Activated T-helper 2 cell treated with anti-CD3 and anti-CD28 coated beads, Interferon-gamma antibody, Interleukin-2, Interleukin-4, amounts not matched to agents 10 μg/mL and 5 μg/mL and 100 μg/mL, durations not matched to agents 14 hours and 24 hours and 36 hours (primary cell): ENCODE results near the gene LGR4. TPM values are rescaled to one million over a fixed set of nuclear protein-coding genes. Genes with fewer than 3 reads are reported as not detected.

ENCODE experiments used
- DNase-seq: peaks from one replicate; pipeline ENCODE4 v3.0.0; 2021; ENCODE audit warnings: low spot score
- H3K27ac Mint-ChIP-seq: one replicate; pipeline ENCODE4 v1.8.0; 2021; ENCODE audit warnings: mixed read lengths
- H3K27me3 Mint-ChIP-seq: one replicate; pipeline ENCODE4 v1.8.0; 2021; ENCODE audit warnings: low read depth, mixed read lengths
- H3K36me3 Mint-ChIP-seq: one replicate; pipeline ENCODE4 v1.8.0; 2021; ENCODE audit warnings: low read depth, mixed read lengths
- H3K4me1 Mint-ChIP-seq: one replicate; pipeline ENCODE4 v1.8.0; 2021; ENCODE audit warnings: low read depth, mixed read lengths
- H3K4me3 Mint-ChIP-seq: one replicate; pipeline ENCODE4 v1.8.0; 2021; ENCODE audit warnings: low read depth, mild to moderate bottlenecking, moderate library complexity, mixed read lengths
- H3K9me3 Mint-ChIP-seq: one replicate; pipeline ENCODE4 v1.8.0; 2021; ENCODE audit warnings: mixed read lengths
- intact Hi-C: fragments of 100-400 bp; cut with micrococcal nuclease; formaldehyde crosslinking; loops from one replicate; pipeline ENCODE4 v1.15.1; 2023
- total RNA-seq: library from RNA; stranded (reverse); gene quantifications from 2 replicates; pipeline ENCODE4 v1.2.3, GENCODE V29; 2022

LGR4 gene
- total RNA-seq, 1 donor from 2014 or later = 0.05 TPM

- Mint-ChIP-seq H3K4me1 (peaks cover 33% of the 10 kb centered on the region), H3K4me3 (peak overlapping the region; percentile 99), H3K36me3 (peaks cover 14% of the 10 kb centered on the region), H3K27ac (peak overlapping the region; percentile 99), H3K9me3 (no peaks in the 10 kb centered on the region), H3K27me3 (no peaks in the 10 kb centered on the region)
- intact Hi-C loops = loop anchor here (1.0 kb wide), 4 partner anchors 8 to 603 kb away; partner anchors contain the start of genes CCDC34, KIF18A and METTL15
- DNase-seq = no peak
Measured at GRCh38 chr11:27505781-27506180, 33.2 kb upstream of the LGR4 start.

GRCh38 chr11:27504205-27504604, 31.6 kb upstream of the LGR4 start:
- Mint-ChIP-seq H3K4me3 (no peak overlapping the region), H3K9me3 (no peaks in the 10 kb centered on the region), H3K27me3 (no peaks in the 10 kb centered on the region), H3K27ac (no peak overlapping the region), H3K4me1 (peaks cover 34% of the 10 kb centered on the region), H3K36me3 (peaks cover 27% of the 10 kb centered on the region)
- intact Hi-C loops = no loop called here
- DNase-seq = no peak

- peaks cover 22% of the 10 kb centered on the region for H3K4me1 Mint-ChIP-seq
- no peak for DNase-seq
- no peaks in the 10 kb centered on the region for H3K9me3 Mint-ChIP-seq
- no peak overlapping the region for H3K4me3 Mint-ChIP-seq
- H3K36me3 Mint-ChIP-seq = peaks cover 33% of the 10 kb centered on the region
- H3K27me3 Mint-ChIP-seq = no peaks in the 10 kb centered on the region
- no peak overlapping the region for H3K27ac Mint-ChIP-seq
- intact Hi-C loops = no loop called here
Measured at GRCh38 chr11:27501100-27501499, 28.5 kb upstream of the LGR4 start.

GRCh38 chr11:27497911-27498310, 25.3 kb upstream of the LGR4 start:
- intact Hi-C loops = loop anchor here (1.0 kb wide), 1 partner anchor 8 kb away; the partner anchor contains the start of gene LIN7C
- H3K27me3 Mint-ChIP-seq = no peaks in the 10 kb centered on the region
- H3K27ac Mint-ChIP-seq = no peak overlapping the region
- no peak for DNase-seq
- H3K4me3 Mint-ChIP-seq = no peak overlapping the region
- H3K36me3 Mint-ChIP-seq = peaks cover 40% of the 10 kb centered on the region
- peaks cover 8% of the 10 kb centered on the region for H3K4me1 Mint-ChIP-seq
- no peaks in the 10 kb centered on the region for H3K9me3 Mint-ChIP-seq

GRCh38 chr11:27497284-27497866, 24.8 kb upstream of the LGR4 start:
- Mint-ChIP-seq H3K27ac (no peak overlapping the region), H3K4me1 (peaks cover 6% of the 10 kb centered on the region), H3K27me3 (no peaks in the 10 kb centered on the region), H3K9me3 (no peaks in the 10 kb centered on the region), H3K4me3 (no peak overlapping the region), H3K36me3 (peaks cover 40% of the 10 kb centered on the region)
- DNase-seq = no peak
- intact Hi-C loops = loop anchor here (1.0 kb wide), 1 partner anchor 9 kb away; the partner anchor contains the start of gene LIN7C

GRCh38 chr11:27496461-27496860, 23.9 kb upstream of the LGR4 start:
- Mint-ChIP-seq H3K9me3 (no peaks in the 10 kb centered on the region), H3K4me3 (no peak overlapping the region), H3K36me3 (peaks cover 41% of the 10 kb centered on the region), H3K27ac (no peak overlapping the region), H3K4me1 (peaks cover 2% of the 10 kb centered on the region), H3K27me3 (no peaks in the 10 kb centered on the region)
- DNase-seq = no peak
- intact Hi-C loops = no loop called here

- no peak for DNase-seq
- intact Hi-C loops = no loop called here
- Mint-ChIP-seq H3K27me3 (no peaks in the 10 kb centered on the region), H3K4me3 (no peak overlapping the region), H3K27ac (no peak overlapping the region), H3K4me1 (peaks cover 2% of the 10 kb centered on the region), H3K9me3 (no peaks in the 10 kb centered on the region), H3K36me3 (peaks cover 40% of the 10 kb centered on the region)
Measured at GRCh38 chr11:27495710-27496300, 23.2 kb upstream of the LGR4 start.

- Mint-ChIP-seq H3K36me3 (peaks cover 10% of the 10 kb centered on the region), H3K9me3 (no peaks in the 10 kb centered on the region), H3K27me3 (no peaks in the 10 kb centered on the region), H3K4me3 (no peak overlapping the region), H3K4me1 (no peaks in the 10 kb centered on the region), H3K27ac (no peak overlapping the region)
- intact Hi-C loops = loop anchor here (5.0 kb wide), 3 partner anchors 192 to 1207 kb away; no protein-coding TSS in a partner anchor
- no peak for DNase-seq
Measured at GRCh38 chr11:27489092-27489491, 16.5 kb upstream of the LGR4 start.

GRCh38 chr11:27487706-27488105, 15.1 kb upstream of the LGR4 start:
- no peaks in the 10 kb centered on the region for H3K9me3 Mint-ChIP-seq
- no peak overlapping the region for H3K4me3 Mint-ChIP-seq
- no peaks in the 10 kb centered on the region for H3K27me3 Mint-ChIP-seq
- H3K4me1 Mint-ChIP-seq = no peaks in the 10 kb centered on the region
- no peak overlapping the region for H3K27ac Mint-ChIP-seq
- H3K36me3 Mint-ChIP-seq = peaks cover 5% of the 10 kb centered on the region
- DNase-seq = no peak
- intact Hi-C loops = loop anchor here (5.0 kb wide), 3 partner anchors 190 to 1205 kb away; no protein-coding TSS in a partner anchor

- Mint-ChIP-seq H3K36me3 (no peaks in the 10 kb centered on the region), H3K4me3 (no peak overlapping the region), H3K27ac (no peak overlapping the region), H3K27me3 (no peaks in the 10 kb centered on the region), H3K9me3 (no peaks in the 10 kb centered on the region), H3K4me1 (no peaks in the 10 kb centered on the region)
- DNase-seq = no peak
- intact Hi-C loops = loop anchor here (1.0 to 5.0 kb wide), 4 partner anchors 189 to 1204 kb away; no protein-coding TSS in a partner anchor
Measured at GRCh38 chr11:27485930-27486773, 13.6 kb upstream of the LGR4 start.

- Mint-ChIP-seq H3K9me3 (no peaks in the 10 kb centered on the region), H3K4me1 (no peaks in the 10 kb centered on the region)
- intact Hi-C loops = no loop called here
Measured at GRCh38 chr11:27482793-27483192, 10.2 kb upstream of the LGR4 start.

GRCh38 chr11:27481992-27482391, 9.4 kb upstream of the LGR4 start:
- no peak overlapping the region for H3K4me3 Mint-ChIP-seq
- H3K27ac Mint-ChIP-seq = no peak overlapping the region
- intact Hi-C loops = no loop called here

More at GRCh38 chr11:27482793-27483192, 10.2 kb upstream of the LGR4 start:
- Mint-ChIP-seq H3K4me3 (no peak overlapping the region), H3K27ac (no peak overlapping the region), H3K36me3 (no peaks in the 10 kb centered on the region), H3K27me3 (no peaks in the 10 kb centered on the region)
- no peak for DNase-seq

GRCh38 chr11:27477831-27478230, 5.2 kb upstream of the LGR4 start:
- Mint-ChIP-seq H3K4me1 (peaks cover under 1% of the 10 kb centered on the region), H3K4me3 (no peak overlapping the region), H3K36me3 (no peaks in the 10 kb centered on the region), H3K9me3 (no peaks in the 10 kb centered on the region), H3K27me3 (peaks cover 26% of the 10 kb centered on the region), H3K27ac (no peak overlapping the region)
- intact Hi-C loops = no loop called here
- no peak for DNase-seq

More at GRCh38 chr11:27481992-27482391, 9.4 kb upstream of the LGR4 start:
- no peak for DNase-seq
- Mint-ChIP-seq H3K36me3 (no peaks in the 10 kb centered on the region), H3K9me3 (no peaks in the 10 kb centered on the region), H3K27me3 (no peaks in the 10 kb centered on the region), H3K4me1 (no peaks in the 10 kb centered on the region)
